ENCODE data around the gene C1orf21.

GRCh38 chr1:184509105-184509504, 122.3 kb downstream of the C1orf21 start:
- TF ChIP-seq, protein P1, sequence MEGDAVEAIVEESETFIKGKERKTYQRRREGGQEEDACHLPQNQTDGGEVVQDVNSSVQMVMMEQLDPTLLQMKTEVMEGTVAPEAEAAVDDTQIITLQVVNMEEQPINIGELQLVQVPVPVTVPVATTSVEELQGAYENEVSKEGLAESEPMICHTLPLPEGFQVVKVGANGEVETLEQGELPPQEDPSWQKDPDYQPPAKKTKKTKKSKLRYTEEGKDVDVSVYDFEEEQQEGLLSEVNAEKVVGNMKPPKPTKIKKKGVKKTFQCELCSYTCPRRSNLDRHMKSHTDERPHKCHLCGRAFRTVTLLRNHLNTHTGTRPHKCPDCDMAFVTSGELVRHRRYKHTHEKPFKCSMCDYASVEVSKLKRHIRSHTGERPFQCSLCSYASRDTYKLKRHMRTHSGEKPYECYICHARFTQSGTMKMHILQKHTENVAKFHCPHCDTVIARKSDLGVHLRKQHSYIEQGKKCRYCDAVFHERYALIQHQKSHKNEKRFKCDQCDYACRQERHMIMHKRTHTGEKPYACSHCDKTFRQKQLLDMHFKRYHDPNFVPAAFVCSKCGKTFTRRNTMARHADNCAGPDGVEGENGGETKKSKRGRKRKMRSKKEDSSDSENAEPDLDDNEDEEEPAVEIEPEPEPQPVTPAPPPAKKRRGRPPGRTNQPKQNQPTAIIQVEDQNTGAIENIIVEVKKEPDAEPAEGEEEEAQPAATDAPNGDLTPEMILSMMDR (IDR thresholded peaks at IDR 0.05), result no peak
- TF ChIP-seq ESRRA (CRISPR knock-in tag; IDR thresholded peaks at IDR 0.05; ENCODE audit: borderline replicate concordance) (no peak), CREB1 (CRISPR knock-in tag; IDR thresholded peaks at IDR 0.05) (no peak), PRDM15 (CRISPR knock-in tag; IDR thresholded peaks at IDR 0.05) (no peak), NR1H2 (CRISPR knock-in tag; IDR thresholded peaks at IDR 0.05) (no peak), ZNF232 (CRISPR knock-in tag; IDR thresholded peaks at IDR 0.05) (no peak), IRF2 (CRISPR knock-in tag; IDR thresholded peaks at IDR 0.05; ENCODE audit: borderline replicate concordance, low read depth) (no peak), NFE2L1 (CRISPR knock-in tag; IDR thresholded peaks at IDR 0.05) (no peak), E2F5 (CRISPR knock-in tag; IDR thresholded peaks at IDR 0.05) (no peak)

Data from WTC11 (cell line).